GM12892 (cell line): ENCODE results near the gene DIAPH1.

ENCODE experiments used
- POLR2A ChIP-seq: IDR thresholded peaks from 2 replicates; pipeline ENCODE4 v1.6.1; 2011; ENCODE audit warnings: low read depth, low read length, control low read depth
- POLR2AphosphoS5 ChIP-seq: IDR thresholded peaks from 2 replicates; pipeline ENCODE4 v1.6.1; 2011; ENCODE audit warnings: low read depth, low read length, control low read depth

GRCh38 chr5:141647851-141648250 is 29.1 kb upstream of the DIAPH1 start:
- TF ChIP-seq POLR2A (no peak), POLR2AphosphoS5 (no peak)
